PC-3 (cell line): ENCODE results near the gene SMAD3. TPM values are rescaled to one million over a fixed set of nuclear protein-coding genes. Genes with fewer than 3 reads are reported as not detected.

Experiments
- ATAC-seq: fragments of 200-7000 bp; cut with Tn5 transposase; 2 replicates; pipeline ENCODE4 v1.9.1; 2020; ENCODE audit warnings: mild to moderate bottlenecking, moderate library complexity
- BruUV-seq: library from RNA; stranded (reverse); fragments of 400-500 nt; replicated peaks from 2 replicates; lab custom pipeline; 2021; lab: Mats Ljungman, UMichigan
- CTCF ChIA-PET: fragments of 300-600 bp; sonication (Branson Sonifier 250); formaldehyde crosslinking; loops from one replicate; lab custom pipeline; 2022; ENCODE audit warnings: antibody characterized with exemption; lab: Charles Lee
- POLR2A ChIA-PET: fragments of 300-600 bp; sonication (Branson Sonifier 250); formaldehyde crosslinking; loops from one replicate; lab custom pipeline; 2022; ENCODE audit warnings: antibody characterized with exemption; ENCODE audit not compliant: unreplicated experiment; lab: Charles Lee
- DNase-seq: peaks from one replicate; pipeline ENCODE4 v3.0.0-alpha.2; 2015
- H2AFZ ChIP-seq: fragments of 300-600 bp; sonication (generic); 2 replicates; pipeline ENCODE4 v1.6.0; 2016; ENCODE audit warnings: antibody characterized with exemption, low read length
- H3F3A ChIP-seq: fragments of 300-600 bp; sonication (generic); one replicate; pipeline ENCODE4 v1.6.0; 2017; ENCODE audit warnings: antibody characterized with exemption, low read length, control low read depth, mild to moderate bottlenecking; ENCODE audit not compliant: unreplicated experiment
- H3K27ac ChIP-seq: fragments of 300-600 bp; sonication (generic); 2 replicates; pipeline ENCODE4 v1.5.1; 2016; ENCODE audit warnings: mild to moderate bottlenecking, low read length
- H3K27me3 ChIP-seq: fragments of 300-600 bp; sonication (generic); 2 replicates; pipeline ENCODE4 v1.6.1; 2016; ENCODE audit warnings: low read length, mixed read lengths
- H3K36me3 ChIP-seq: fragments of 300-600 bp; sonication (generic); 2 replicates; pipeline ENCODE4 v1.6.1; 2016; ENCODE audit warnings: low read depth, mixed run types, low read length, mixed read lengths
- H3K4me1 ChIP-seq: fragments of 300-600 bp; sonication (generic); 2 replicates; pipeline ENCODE4 v1.5.1; 2016; ENCODE audit warnings: low read length; ENCODE audit not compliant: insufficient read depth
- H3K4me2 ChIP-seq: fragments of 300-600 bp; sonication (generic); 2 replicates; pipeline ENCODE4 v1.6.0; 2016; ENCODE audit warnings: low read length
- H3K4me3 ChIP-seq: fragments of 300-600 bp; sonication (generic); 2 replicates; pipeline ENCODE4 v1.5.1; 2016; ENCODE audit warnings: mild to moderate bottlenecking, low read length, mixed read lengths
- H3K79me2 ChIP-seq: fragments of 300-600 bp; sonication (generic); 2 replicates; pipeline ENCODE4 v1.6.1; 2017; ENCODE audit warnings: low read length, mixed read lengths
- H3K9ac ChIP-seq: fragments of 300-600 bp; sonication (generic); 2 replicates; pipeline ENCODE4 v1.6.0; 2016; ENCODE audit warnings: mild to moderate bottlenecking, low read length
- H3K9me2 ChIP-seq: fragments of 300-600 bp; sonication (generic); replicated peaks from 2 replicates; pipeline ENCODE4 v1.6.1; 2016; ENCODE audit warnings: mixed run types, low read length, mixed read lengths
- H3K9me3 ChIP-seq: fragments of 300-600 bp; sonication (generic); 2 replicates; pipeline ENCODE4 v1.6.1; 2016; ENCODE audit warnings: low read length, mixed read lengths
- H4K20me1 ChIP-seq: fragments of 300-600 bp; sonication (generic); 2 replicates; pipeline ENCODE4 v1.6.1; 2016; ENCODE audit warnings: low read length, mixed read lengths
- EZH2 ChIP-seq: fragments of 300-600 bp; sonication (generic); IDR thresholded peaks from one replicate; pipeline ENCODE4 v1.6.1; 2017; ENCODE audit warnings: antibody characterized with exemption, mild to moderate bottlenecking, low read length; ENCODE audit not compliant: unreplicated experiment
- EZH2phosphoT487 ChIP-seq: fragments of 300-600 bp; sonication (generic); IDR thresholded peaks from 2 replicates; pipeline ENCODE4 v1.6.1; 2018; ENCODE audit warnings: mild to moderate bottlenecking, antibody characterized with exemption, low read length, borderline replicate concordance
- intact Hi-C: fragments of 100-400 bp; cut with micrococcal nuclease; formaldehyde crosslinking; loops from 2 replicates; pipeline ENCODE4 v1.9.0; 2023
- total RNA-seq: library from RNA; depleted of rRNA; stranded (reverse); fragments of >200 nt; gene quantifications from 2 replicates; pipeline ENCODE4 v1.2.3, GENCODE V29; 2014
- TF ChIP-seq, protein P1 (sequence below): fragments of 300-600 bp; sonication (generic); conservative IDR thresholded peaks from 2 replicates; pipeline ENCODE4 v1.5.1; 2017; ENCODE audit warnings: antibody characterized with exemption, low read depth, mild to moderate bottlenecking, low read length

The SMAD3 gene
- total RNA-seq, 1 experiment from 2014 or later: 75.6 TPM

DNA sequence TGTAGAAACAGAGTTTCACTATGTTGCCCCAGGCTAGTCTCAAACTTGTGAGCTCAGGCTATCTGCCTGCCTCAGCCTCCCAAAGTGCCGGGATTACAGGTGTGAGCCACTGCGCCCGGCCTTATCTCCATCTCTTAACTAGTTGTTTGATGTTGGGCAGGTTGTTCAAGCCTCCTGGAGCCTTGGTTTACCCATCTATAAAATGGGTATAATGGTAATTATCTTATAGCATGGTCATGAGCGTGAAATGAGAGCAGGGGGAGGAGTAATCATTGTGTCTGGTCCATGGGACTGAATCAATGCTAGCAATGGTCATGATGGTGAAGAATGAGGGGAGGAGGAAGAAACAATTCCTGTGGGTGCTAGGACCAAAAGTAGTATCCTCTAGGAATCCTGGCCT lies 32.0 kb downstream of the SMAD3 start:
- H4K20me1 ChIP-seq: 0 out of 2 replicates have a peak, but pooled peaks cover 6% of the 10 kb centered on the region

GRCh38 chr15:67097930-67098740 lies 32.7 kb downstream of the SMAD3 start:
- Histone ChIP-seq H3K9me3 (no peaks in the 10 kb centered on the region), H3F3A (no peaks in the 10 kb centered on the region), H3K9ac (no peak overlapping the region), H3K4me3 (no peak overlapping the region), H3K36me3 (peaks cover 58% of the 10 kb centered on the region), H3K9me2 (no peaks in the 10 kb centered on the region), H3K4me1 (peaks cover 47% of the 10 kb centered on the region), H4K20me1 (0 out of 2 replicates have a peak, but pooled peaks cover 6% of the 10 kb centered on the region), H3K4me2 (no peak overlapping the region), H2AFZ (no peak overlapping the region), H3K79me2 (peaks cover 99% of the 10 kb centered on the region), H3K27ac (no peak overlapping the region), H3K27me3 (no peaks in the 10 kb centered on the region)
- ChIA-PET CTCF (no interaction called here), POLR2A (interaction anchor here (0.6 kb wide), 1 partner anchor 11 kb away, joined by 11 read pairs; no protein-coding TSS in a partner anchor)
- DNase-seq (no peak), ATAC-seq (no peak)
- no TSS peak for BruUV-seq
- TF ChIP-seq EZH2phosphoT487: no peak
- TF ChIP-seq, protein P1, sequence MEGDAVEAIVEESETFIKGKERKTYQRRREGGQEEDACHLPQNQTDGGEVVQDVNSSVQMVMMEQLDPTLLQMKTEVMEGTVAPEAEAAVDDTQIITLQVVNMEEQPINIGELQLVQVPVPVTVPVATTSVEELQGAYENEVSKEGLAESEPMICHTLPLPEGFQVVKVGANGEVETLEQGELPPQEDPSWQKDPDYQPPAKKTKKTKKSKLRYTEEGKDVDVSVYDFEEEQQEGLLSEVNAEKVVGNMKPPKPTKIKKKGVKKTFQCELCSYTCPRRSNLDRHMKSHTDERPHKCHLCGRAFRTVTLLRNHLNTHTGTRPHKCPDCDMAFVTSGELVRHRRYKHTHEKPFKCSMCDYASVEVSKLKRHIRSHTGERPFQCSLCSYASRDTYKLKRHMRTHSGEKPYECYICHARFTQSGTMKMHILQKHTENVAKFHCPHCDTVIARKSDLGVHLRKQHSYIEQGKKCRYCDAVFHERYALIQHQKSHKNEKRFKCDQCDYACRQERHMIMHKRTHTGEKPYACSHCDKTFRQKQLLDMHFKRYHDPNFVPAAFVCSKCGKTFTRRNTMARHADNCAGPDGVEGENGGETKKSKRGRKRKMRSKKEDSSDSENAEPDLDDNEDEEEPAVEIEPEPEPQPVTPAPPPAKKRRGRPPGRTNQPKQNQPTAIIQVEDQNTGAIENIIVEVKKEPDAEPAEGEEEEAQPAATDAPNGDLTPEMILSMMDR: no peak
- intact Hi-C loops: no loop called here

More for the DNA sequence above, 32.0 kb downstream of the SMAD3 start:
- H3K9me2 ChIP-seq: no peaks in the 10 kb centered on the region
- H3K4me2 ChIP-seq: no peak overlapping the region
- H3K36me3 ChIP-seq: peaks cover 57% of the 10 kb centered on the region
- no peaks in the 10 kb centered on the region for H3K27me3 ChIP-seq
- no TSS peak for BruUV-seq
- H3F3A ChIP-seq: no peaks in the 10 kb centered on the region
- TF ChIP-seq, protein P1: no peak
- TF ChIP-seq EZH2: no peak
- TF ChIP-seq EZH2phosphoT487: no peak
- ChIA-PET CTCF (no interaction called here), POLR2A (no interaction called here)
- peaks cover 48% of the 10 kb centered on the region for H3K4me1 ChIP-seq
- peaks cover 99% of the 10 kb centered on the region for H3K79me2 ChIP-seq
- ATAC-seq (no peak), DNase-seq (no peak)
- H2AFZ ChIP-seq: no peak overlapping the region
- H3K27ac ChIP-seq: no peak overlapping the region
- no peak overlapping the region for H3K9ac ChIP-seq
- H3K4me3 ChIP-seq: no peak overlapping the region
- intact Hi-C loops: no loop called here
- no peaks in the 10 kb centered on the region for H3K9me3 ChIP-seq

DNA sequence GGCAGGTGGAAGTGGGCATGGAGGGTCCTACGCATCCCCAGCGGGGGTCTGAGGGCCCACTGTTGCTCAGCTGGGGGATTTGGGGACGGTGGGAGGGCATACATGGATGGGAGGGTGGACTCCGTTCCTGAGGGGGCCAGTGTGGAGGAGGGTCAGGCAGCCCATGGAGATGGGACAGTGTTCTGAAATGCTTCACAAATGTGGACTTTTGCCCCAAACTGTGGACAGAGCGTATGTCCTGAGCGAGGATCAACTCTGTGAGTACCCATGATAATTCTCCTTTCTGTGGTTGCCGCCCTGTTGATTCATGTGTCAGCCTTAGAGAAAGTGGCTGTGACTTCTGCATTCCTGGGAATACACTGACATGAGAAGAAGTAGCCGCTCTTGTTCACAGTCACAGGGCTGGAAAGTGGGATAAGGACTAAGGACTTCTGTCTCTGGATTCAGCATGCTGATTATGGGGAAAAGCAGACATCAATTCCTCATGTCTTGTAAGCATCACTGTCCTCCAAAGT lies 33.4 kb downstream of the SMAD3 start:
- H3K9ac ChIP-seq: no peak overlapping the region
- ATAC-seq: no peak
- no peaks in the 10 kb centered on the region for H3K9me2 ChIP-seq
- TF ChIP-seq EZH2: no peak
- TF ChIP-seq, protein P1: no peak
- no peak for TF ChIP-seq EZH2phosphoT487
- H3K79me2 ChIP-seq: peaks cover 99% of the 10 kb centered on the region
- no peaks in the 10 kb centered on the region for H3K9me3 ChIP-seq
- intact Hi-C loops: no loop called here
- POLR2A ChIA-PET: interaction anchor here (0.6 kb wide), 1 partner anchor 12 kb away, joined by 11 read pairs; no protein-coding TSS in a partner anchor
- H3K4me3 ChIP-seq: no peak overlapping the region
- H3K36me3 ChIP-seq: peaks cover 60% of the 10 kb centered on the region
- DNase-seq: no peak
- H4K20me1 ChIP-seq: 0 out of 2 replicates have a peak, but pooled peaks cover 6% of the 10 kb centered on the region
- no peaks in the 10 kb centered on the region for H3F3A ChIP-seq
- CTCF ChIA-PET: no interaction called here
- H3K27ac ChIP-seq: no peak overlapping the region
- H2AFZ ChIP-seq: no peak overlapping the region
- no peaks in the 10 kb centered on the region for H3K27me3 ChIP-seq
- no TSS peak for BruUV-seq
- no peak overlapping the region for H3K4me2 ChIP-seq
- H3K4me1 ChIP-seq: peaks cover 48% of the 10 kb centered on the region
